ENCODE results near the gene ABCD3.
"Not testable (repeated sequence)": the region's sequence is repeated elsewhere in the genome, so short reads cannot be mapped to it uniquely, and the experiment has no call there.

The ABCD3 gene

GRCh38 chr1:94417978-94418663, at the start of gene ABCD3:
ABCD3 (plus strand) TSS chr1:94418389; CDS start chr1:94418479, 90 bp downstream.
- DNase-seq: peak; percentile 98

- DNase-seq: not testable (repeated sequence)
These were observed 45.4 kb upstream of the ABCD3 start for GRCh38 chr1:94372771-94373170.

GRCh38 chr1:94373311-94373710, 44.9 kb upstream of the ABCD3 start:
- DNase-seq: not testable (repeated sequence)

- peak; percentile 39 for DNase-seq
These were observed 42.5 kb upstream of the ABCD3 start for GRCh38 chr1:94375666-94376065.

GRCh38 chr1:94378493-94378892, 39.7 kb upstream of the ABCD3 start:
- DNase-seq: not testable (repeated sequence)

- DNase-seq: no peak
These were observed 38.6 kb upstream of the ABCD3 start for GRCh38 chr1:94379615-94380014.

- no peak for DNase-seq
These were observed 36.0 kb upstream of the ABCD3 start for GRCh38 chr1:94382201-94382600.

GRCh38 chr1:94383966-94384408, 34.2 kb upstream of the ABCD3 start:
- DNase-seq: peak; percentile 15

- DNase-seq: no peak
These were observed 33.5 kb upstream of the ABCD3 start for GRCh38 chr1:94384485-94385265.

GRCh38 chr1:94385308-94385929, 32.8 kb upstream of the ABCD3 start:
- no peak for DNase-seq

GRCh38 chr1:94389298-94389697, 28.9 kb upstream of the ABCD3 start:
- no peak for DNase-seq

- DNase-seq: no peak
These were observed 23.9 kb upstream of the ABCD3 start for GRCh38 chr1:94394247-94394646.

- no peak for DNase-seq
These were observed 23.0 kb upstream of the ABCD3 start for GRCh38 chr1:94395231-94395630.

GRCh38 chr1:94395748-94396309, 22.4 kb upstream of the ABCD3 start:
- DNase-seq: no peak

GRCh38 chr1:94396356-94397010, 21.7 kb upstream of the ABCD3 start:
- no peak for DNase-seq

GRCh38 chr1:94398356-94398755, 19.8 kb upstream of the ABCD3 start:
- DNase-seq: no peak

GRCh38 chr1:94399453-94399852, 18.7 kb upstream of the ABCD3 start:
- no peak for DNase-seq

- no peak for DNase-seq
These were observed 17.0 kb upstream of the ABCD3 start for GRCh38 chr1:94401206-94401605.

GRCh38 chr1:94406446-94406845, 11.7 kb upstream of the ABCD3 start:
- DNase-seq: no peak

- DNase-seq: no peak
These were observed 9.9 kb upstream of the ABCD3 start for GRCh38 chr1:94408104-94408830.

- no peak for DNase-seq
These were observed 7.0 kb upstream of the ABCD3 start for GRCh38 chr1:94411237-94411636.

GRCh38 chr1:94413311-94413710, 4.9 kb upstream of the ABCD3 start:
- DNase-seq: no peak
